Loucy (cell line): ENCODE results near the gene TDRD3.

Experiments used
- H2AFZ ChIP-seq: fragments of 200-600 bp; sonication (generic); 2 replicates; pipeline ENCODE4 v1.6.0; 2016; ENCODE audit warnings: antibody characterized with exemption, mild to moderate bottlenecking, low read length, moderate library complexity
- H3F3A ChIP-seq: fragments of 200-600 bp; 2 replicates; pipeline ENCODE4 v1.6.0; 2016; ENCODE audit warnings: antibody characterized with exemption, low read depth, mild to moderate bottlenecking
- H3K27me3 ChIP-seq: fragments of 200-600 bp; sonication (generic); 2 replicates; pipeline ENCODE4 v1.6.1; 2014; ENCODE audit warnings: low read length, mild to moderate bottlenecking; ENCODE audit not compliant: insufficient read depth, poor library complexity, severe bottlenecking
- H3K36me3 ChIP-seq: fragments of 200-600 bp; sonication (generic); 2 replicates; pipeline ENCODE4 v1.6.1; 2016; ENCODE audit warnings: low read length; ENCODE audit not compliant: insufficient read depth
- H3K4me1 ChIP-seq: fragments of 200-600 bp; sonication (generic); 2 replicates; pipeline ENCODE4 v1.5.1; 2014; ENCODE audit warnings: low read length, mild to moderate bottlenecking; ENCODE audit not compliant: insufficient read depth, poor library complexity, severe bottlenecking
- H3K4me2 ChIP-seq: fragments of 200-600 bp; sonication (generic); 2 replicates; pipeline ENCODE4 v1.6.0; 2014; ENCODE audit warnings: antibody characterized with exemption, low read length, low read depth, mild to moderate bottlenecking; ENCODE audit not compliant: poor library complexity, severe bottlenecking
- H3K4me3 ChIP-seq: fragments of 200-600 bp; sonication (generic); 2 replicates; pipeline ENCODE4 v1.5.1; 2014; ENCODE audit warnings: low read length, mild to moderate bottlenecking, mixed read lengths; ENCODE audit not compliant: poor library complexity, severe bottlenecking
- H3K79me2 ChIP-seq: fragments of 200-600 bp; sonication (generic); 2 replicates; pipeline ENCODE4 v1.6.1; 2014; ENCODE audit warnings: low read length; ENCODE audit not compliant: insufficient read depth
- H3K9ac ChIP-seq: fragments of 200-600 bp; sonication (generic); 2 replicates; pipeline ENCODE4 v1.6.0; 2014; ENCODE audit warnings: mild to moderate bottlenecking, low read depth, low read length, moderate library complexity; ENCODE audit not compliant: poor library complexity, severe bottlenecking
- H3K9me2 ChIP-seq: fragments of 200-600 bp; sonication (generic); replicated peaks from 2 replicates; pipeline ENCODE4 v1.6.1; 2016; ENCODE audit warnings: low read depth, low read length, mixed read lengths
- H3K9me3 ChIP-seq: fragments of 200-600 bp; sonication (generic); 2 replicates; pipeline ENCODE4 v1.6.1; 2014; ENCODE audit warnings: mild to moderate bottlenecking, antibody characterized with exemption, low read length, low read depth; ENCODE audit not compliant: insufficient read depth
- H4K20me1 ChIP-seq: fragments of 200-600 bp; sonication (generic); 2 replicates; pipeline ENCODE4 v1.6.0; 2014; ENCODE audit warnings: antibody characterized with exemption, low read length, mild to moderate bottlenecking; ENCODE audit not compliant: insufficient read depth, poor library complexity, severe bottlenecking
- CTCF ChIP-seq: fragments of 200-600 bp; sonication (generic); conservative IDR thresholded peaks from 2 replicates; pipeline ENCODE4 v1.5.1; 2014; ENCODE audit warnings: mild to moderate bottlenecking, antibody characterized with exemption, low read length
- EZH2phosphoT487 ChIP-seq: fragments of 200-600 bp; IDR thresholded peaks from 2 replicates; pipeline ENCODE4 v1.6.1; 2018; ENCODE audit warnings: antibody characterized with exemption, mild to moderate bottlenecking, moderate library complexity, borderline replicate concordance

Gene TDRD3

GRCh38 chr13:60397704-60398378, 821 bp downstream of the TDRD3 start:
- peak overlapping the region; percentile 94 for H3K4me3 ChIP-seq
- peaks cover 40% of the 10 kb centered on the region for H3K4me1 ChIP-seq
- no peaks in the 10 kb centered on the region for H3K9me3 ChIP-seq
- no peaks in the 10 kb centered on the region for H3K9me2 ChIP-seq
- peak overlapping the region; percentile 88 for H3K9ac ChIP-seq
- peak overlapping the region; percentile 93 for H3K4me2 ChIP-seq
- H2AFZ ChIP-seq, result peak overlapping the region; percentile 82
- H3K36me3 ChIP-seq, result no peaks in the 10 kb centered on the region
- no peaks in the 10 kb centered on the region for H3F3A ChIP-seq
- peaks cover 14% of the 10 kb centered on the region for H4K20me1 ChIP-seq
- TF ChIP-seq CTCF, result no peak
- no peak for TF ChIP-seq EZH2phosphoT487
- H3K27me3 ChIP-seq, result no peaks in the 10 kb centered on the region
- H3K79me2 ChIP-seq, result peaks cover 49% of the 10 kb centered on the region

GRCh38 chr13:60398379-60398891, 1.4 kb downstream of the TDRD3 start:
- H3K4me2 ChIP-seq, result peak overlapping the region; percentile 93
- H2AFZ ChIP-seq, result peak overlapping the region; percentile 82
- no peaks in the 10 kb centered on the region for H3F3A ChIP-seq
- H3K9me3 ChIP-seq, result no peaks in the 10 kb centered on the region
- H4K20me1 ChIP-seq, result peaks cover 14% of the 10 kb centered on the region
- peaks cover 55% of the 10 kb centered on the region for H3K79me2 ChIP-seq
- H3K4me3 ChIP-seq, result peak overlapping the region; percentile 94
- H3K9me2 ChIP-seq, result no peaks in the 10 kb centered on the region
- peak overlapping the region; percentile 88 for H3K9ac ChIP-seq
- TF ChIP-seq CTCF, result no peak
- TF ChIP-seq EZH2phosphoT487, result no peak
- H3K27me3 ChIP-seq, result no peaks in the 10 kb centered on the region
- no peaks in the 10 kb centered on the region for H3K36me3 ChIP-seq
- H3K4me1 ChIP-seq, result peaks cover 40% of the 10 kb centered on the region

GRCh38 chr13:60398907-60399589, 2.0 kb downstream of the TDRD3 start:
- peaks cover 61% of the 10 kb centered on the region for H3K79me2 ChIP-seq
- H2AFZ ChIP-seq, result no peak overlapping the region
- no peaks in the 10 kb centered on the region for H3K27me3 ChIP-seq

More at GRCh38 chr13:60398907-60399589, 2.0 kb downstream of the TDRD3 start:
- Histone ChIP-seq H3K9me3 (no peaks in the 10 kb centered on the region), H3K9me2 (no peaks in the 10 kb centered on the region), H3K36me3 (no peaks in the 10 kb centered on the region), H4K20me1 (peaks cover 14% of the 10 kb centered on the region), H3K9ac (peak overlapping the region; percentile 88), H3K4me2 (peak overlapping the region; percentile 93), H3K4me1 (peaks cover 40% of the 10 kb centered on the region), H3K4me3 (peak overlapping the region; percentile 94), H3F3A (no peaks in the 10 kb centered on the region)
- TF ChIP-seq CTCF, result no peak
- TF ChIP-seq EZH2phosphoT487, result no peak
